SK-N-MC (cell line): Measurements from ENCODE around the gene ADSL.

ENCODE experiments used
- DNase-seq: peaks from one replicate; pipeline ENCODE4 v3.0.0-alpha.2; 2011; ENCODE audit warnings: low read depth, low spot score
- H3K27ac ChIP-seq: fragments of 200-600 bp; sonication (generic); 2 replicates; pipeline ENCODE4 v1.5.1; 2016; ENCODE audit warnings: mixed run types
- H3K36me3 ChIP-seq: fragments of 200-600 bp; sonication (generic); 2 replicates; pipeline ENCODE4 v1.6.1; 2017; ENCODE audit warnings: antibody characterized with exemption, low read length, mixed read lengths; ENCODE audit not compliant: insufficient read depth
- H3K4me3 ChIP-seq: fragments of 200-600 bp; sonication (generic); 2 replicates; pipeline ENCODE4 v1.5.1; 2016
- H3K9ac ChIP-seq: fragments of 200-600 bp; sonication (generic); 2 replicates; pipeline ENCODE4 v1.8.0; 2017; ENCODE audit warnings: mixed run types, mixed read lengths; ENCODE audit not compliant: insufficient read length
- H3K9me3 ChIP-seq: fragments of 200-600 bp; sonication (generic); 2 replicates; pipeline ENCODE4 v1.6.1; 2017; ENCODE audit warnings: low read depth, mild to moderate bottlenecking, antibody characterized with exemption, low read length, moderate library complexity, mixed read lengths
- EZH2 ChIP-seq: fragments of 200-600 bp; sonication (generic); IDR thresholded peaks from one replicate; pipeline ENCODE4 v1.6.1; 2017; ENCODE audit warnings: antibody characterized with exemption
- FOXP2 ChIP-seq: optimal IDR thresholded peaks from 2 replicates; pipeline ENCODE3; 2011; ENCODE audit warnings: mild to moderate bottlenecking, moderate library complexity; ENCODE audit not compliant: insufficient read depth; ENCODE audit errors: extremely low read length, control extremely low read depth
- POLR2AphosphoS5 ChIP-seq: IDR thresholded peaks from 2 replicates; pipeline ENCODE4 v1.6.1; 2012; ENCODE audit warnings: mild to moderate bottlenecking, low read depth, low read length, borderline replicate concordance

Gene ADSL

GRCh38 chr22:40332319-40332781 is 13.9 kb upstream of the ADSL start:
- H3K36me3 ChIP-seq = no peaks in the 10 kb centered on the region
- H3K4me3 ChIP-seq = no peak overlapping the region
- no peak overlapping the region for H3K9ac ChIP-seq
- no peaks in the 10 kb centered on the region for H3K9me3 ChIP-seq
- peak overlapping the region; percentile 33; the same call in 1 of the 2 replicates for H3K27ac ChIP-seq
- DNase-seq = no peak
- TF ChIP-seq POLR2AphosphoS5 = no peak
- TF ChIP-seq EZH2 = no peak
- TF ChIP-seq FOXP2 = no peak

- Histone ChIP-seq H3K36me3 (no peaks in the 10 kb centered on the region), H3K4me3 (no peak overlapping the region), H3K9me3 (no peaks in the 10 kb centered on the region), H3K27ac (no peak overlapping the region), H3K9ac (no peak overlapping the region)
- TF ChIP-seq POLR2AphosphoS5 (no peak), FOXP2 (no peak), EZH2 (no peak)
- DNase-seq = no peak
These were observed 12.2 kb upstream of the ADSL start for GRCh38 chr22:40334060-40334459.

GRCh38 chr22:40334899-40335298 is 11.4 kb upstream of the ADSL start:
- no peak overlapping the region for H3K9ac ChIP-seq
- H3K4me3 ChIP-seq = no peak overlapping the region; the same call in 1 of the 2 replicates
- no peaks in the 10 kb centered on the region for H3K9me3 ChIP-seq
- no peaks in the 10 kb centered on the region for H3K36me3 ChIP-seq
- TF ChIP-seq FOXP2 = no peak
- TF ChIP-seq POLR2AphosphoS5 = no peak
- TF ChIP-seq EZH2 = no peak
- DNase-seq = no peak
- 0 out of 2 replicates have a peak overlapping the region, but pooled peaks have one; percentile 21 for H3K27ac ChIP-seq

GRCh38 chr22:40335358-40335757 is 10.9 kb upstream of the ADSL start:
- Histone ChIP-seq H3K9ac (no peak overlapping the region), H3K36me3 (no peaks in the 10 kb centered on the region), H3K4me3 (no peak overlapping the region), H3K27ac (peak overlapping the region; percentile 21; the same call in 1 of the 2 replicates), H3K9me3 (no peaks in the 10 kb centered on the region)
- TF ChIP-seq POLR2AphosphoS5 (no peak), EZH2 (no peak), FOXP2 (no peak)
- no peak for DNase-seq

GRCh38 chr22:40340044-40340443 is 6.3 kb upstream of the ADSL start:
- Histone ChIP-seq H3K36me3 (no peaks in the 10 kb centered on the region), H3K27ac (no peak overlapping the region), H3K4me3 (no peak overlapping the region), H3K9ac (no peak overlapping the region), H3K9me3 (no peaks in the 10 kb centered on the region)
- TF ChIP-seq POLR2AphosphoS5 = no peak
- no peak for TF ChIP-seq FOXP2
- TF ChIP-seq EZH2 = no peak
- no peak for DNase-seq

DNA sequence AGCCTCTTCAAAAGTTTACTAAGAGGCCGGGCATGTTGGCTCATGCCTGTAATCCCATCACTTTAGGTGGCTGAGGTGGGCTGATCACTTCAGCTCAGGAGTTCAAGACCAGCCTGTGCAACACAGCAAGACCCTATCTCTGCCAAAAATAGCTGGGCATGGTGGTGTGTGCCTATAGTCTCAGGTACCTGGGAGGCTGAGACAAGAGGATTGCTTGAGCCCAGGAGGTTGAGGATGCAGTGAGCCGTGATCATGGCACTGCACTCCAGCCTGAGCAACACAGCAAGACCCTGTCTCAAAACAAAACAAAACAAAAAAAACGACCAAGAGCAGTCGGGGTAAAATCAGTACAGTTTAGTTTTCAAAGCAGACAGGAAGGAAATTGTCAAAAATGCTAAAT is 4.7 kb upstream of the ADSL start:
- TF ChIP-seq POLR2AphosphoS5 (no peak), FOXP2 (no peak), EZH2 (no peak)
- H3K4me3 ChIP-seq = no peak overlapping the region
- no peak for DNase-seq
- no peaks in the 10 kb centered on the region for H3K9me3 ChIP-seq
- H3K36me3 ChIP-seq = no peaks in the 10 kb centered on the region
- H3K9ac ChIP-seq = no peak overlapping the region
- no peak overlapping the region for H3K27ac ChIP-seq

- Histone ChIP-seq H3K9ac (no peak overlapping the region), H3K36me3 (no peaks in the 10 kb centered on the region), H3K9me3 (no peaks in the 10 kb centered on the region), H3K27ac (no peak overlapping the region), H3K4me3 (no peak overlapping the region)
- TF ChIP-seq EZH2 (no peak), FOXP2 (no peak), POLR2AphosphoS5 (no peak)
- DNase-seq = no peak
These were observed 3.8 kb upstream of the ADSL start for GRCh38 chr22:40342521-40342920.

DNA sequence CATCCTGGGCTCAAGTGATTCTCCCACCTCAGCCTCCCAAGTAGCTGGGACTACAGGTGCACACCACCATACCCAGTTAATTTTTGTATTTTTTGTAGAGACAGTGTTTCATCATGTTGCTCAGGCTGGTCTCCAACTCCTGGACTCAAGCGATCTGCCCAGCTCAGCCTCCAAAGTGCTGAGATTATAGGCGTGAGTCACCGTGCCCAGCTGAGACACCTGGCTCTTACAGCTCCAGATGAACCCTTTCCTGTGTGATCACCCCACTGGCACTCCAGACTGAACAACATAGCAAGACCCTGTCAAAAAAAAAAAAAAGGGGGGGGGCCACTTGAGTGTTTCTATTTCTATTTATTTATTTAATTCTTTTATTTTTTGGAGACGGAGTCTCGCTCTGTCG is 1.0 kb upstream of the ADSL start:
- H3K27ac ChIP-seq = peak overlapping the region; percentile 90; the same call in 1 of the 2 replicates

DNA sequence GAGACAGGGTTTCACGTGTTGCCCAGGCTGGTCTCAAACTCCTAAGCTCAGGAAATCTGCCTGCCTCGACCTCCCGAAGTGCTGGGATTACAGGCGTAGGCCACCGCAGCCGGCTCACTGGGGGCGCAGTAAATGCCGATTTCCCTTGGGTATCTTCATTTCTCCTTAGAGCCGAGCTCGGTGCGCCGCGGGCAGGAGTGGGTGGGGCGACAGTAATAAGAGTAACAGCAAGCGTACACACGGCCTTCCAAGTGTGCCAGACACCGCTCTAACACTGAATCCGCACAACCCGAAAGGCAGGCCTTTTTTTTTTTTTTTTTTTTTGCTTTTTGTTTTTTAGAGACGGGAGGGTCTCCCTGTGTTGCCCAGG is 500 bp upstream of the ADSL start:
- H3K36me3 ChIP-seq = peaks cover 23% of the 10 kb centered on the region
- no peaks in the 10 kb centered on the region for H3K9me3 ChIP-seq
- no peak for DNase-seq
- peak overlapping the region; percentile 95 for H3K4me3 ChIP-seq
- TF ChIP-seq EZH2 (no peak), POLR2AphosphoS5 (no peak), FOXP2 (no peak)
- H3K9ac ChIP-seq = peak overlapping the region; percentile 91
- peak overlapping the region; percentile 90 for H3K27ac ChIP-seq

More for the DNA sequence above, 1.0 kb upstream of the ADSL start:
- no peak for DNase-seq
- Histone ChIP-seq H3K36me3 (peaks cover 18% of the 10 kb centered on the region), H3K9me3 (no peaks in the 10 kb centered on the region), H3K4me3 (peak overlapping the region; percentile 95), H3K9ac (peak overlapping the region; percentile 91)
- TF ChIP-seq EZH2 (no peak), FOXP2 (no peak), POLR2AphosphoS5 (no peak)
